HepG2 (cell line): Measurements from ENCODE around the gene MT4. TPM values are rescaled to one million over a fixed set of nuclear protein-coding genes. Genes with fewer than 3 reads are reported as not detected.

ENCODE experiments used
- ATAC-seq: fragments of 200-7000 bp; cut with Tn5 transposase; 3 replicates; pipeline ENCODE4 v1.9.1; 2020; ENCODE audit warnings: mild to moderate bottlenecking, moderate library complexity
- BruUV-seq: library from RNA; stranded (reverse); fragments of 400-500 nt; replicated peaks from 2 replicates; lab custom pipeline; 2021; lab: Mats Ljungman, UMichigan
- CTCF ChIA-PET: fragments of 300-600 bp; formaldehyde crosslinking; extraction: SDS; loops from one replicate; lab custom pipeline; 2021; ENCODE audit warnings: low total read pairs, inconsistent platforms, low intra/inter-chr PET ratio; lab: Yijun Ruan, JAX
- POLR2A ChIA-PET: fragments of 350-600 bp; sonication (Branson Sonifier 250); formaldehyde crosslinking; loops from one replicate; lab custom pipeline; 2020; ENCODE audit warnings: antibody characterized with exemption, inconsistent platforms; lab: Yijun Ruan, JAX
- DNase-seq: peaks from one replicate; pipeline ENCODE4 v3.0.0-alpha.2; 2015; ENCODE audit warnings: low spot score
- FAIRE-seq: peaks from 3 replicates; lab custom pipeline; 2011; peaks lifted over from hg19 to GRCh38; lab: Jason Lieb, UNC
- H2AFZ ChIP-seq: one replicate; pipeline ENCODE4 v1.6.1; 2011; ENCODE audit warnings: low read length, inconsistent platforms
- H3K27ac ChIP-seq: fragments of 300-600 bp; 3 replicates; pipeline ENCODE4 v1.8.0; 2011; ENCODE audit warnings: mixed run types, mild to moderate bottlenecking, mixed read lengths, low read length, inconsistent platforms; ENCODE audit not compliant: insufficient read depth; ENCODE audit errors: extremely low read length
- H3K27me3 ChIP-seq, 2 experiments: fragments of 200-600 bp in 1 of 2; 2 replicates in 1 of 2; 3 replicates in 1 of 2; pipeline versions ENCODE4 v1.6.0 to v1.8.0; 2011; ENCODE audit warnings: low read length in 2 of 2, mild to moderate bottlenecking in 2 of 2, moderate library complexity in 2 of 2, inconsistent platforms in 1 of 2; ENCODE audit not compliant: insufficient read depth in 2 of 2, control insufficient read depth in 1 of 2
- H3K36me3 ChIP-seq, 2 experiments: fragments of 200-600 bp in 1 of 2; replicated peaks in 1 of 2; 2 replicates in 1 of 2; 3 replicates in 1 of 2; pipeline versions ENCODE4 v1.5.1 to v1.8.0; 2011; ENCODE audit warnings: low read length in 2 of 2, inconsistent platforms in 1 of 2; ENCODE audit not compliant: insufficient read depth in 2 of 2, control insufficient read depth in 1 of 2
- H3K4me1 ChIP-seq: 2 replicates; pipeline ENCODE4 v1.5.1; 2012; ENCODE audit warnings: low read length, inconsistent platforms; ENCODE audit not compliant: insufficient read depth
- H3K4me2 ChIP-seq: 2 replicates; pipeline ENCODE4 v1.6.0; 2011; ENCODE audit warnings: low read depth, low read length, inconsistent platforms
- H3K4me3 ChIP-seq, 3 experiments: fragments of 200-600 bp in 1 of 3; sonication (generic), shearing (Covaris generic) in 1 of 3; replicated peaks in 1 of 3; 2 replicates each; pipeline ENCODE4 v1.5.1; 2011 to 2016; ENCODE audit warnings: low read length in 3 of 3, inconsistent platforms in 2 of 3, low read depth in 2 of 3, mild to moderate bottlenecking in 2 of 3, control low read depth in 1 of 3, mixed read lengths in 1 of 3; ENCODE audit not compliant: insufficient read depth in 1 of 3
- H3K79me2 ChIP-seq: one replicate; pipeline ENCODE4 v1.6.1; 2011; ENCODE audit warnings: low read length, inconsistent platforms; ENCODE audit not compliant: insufficient read depth
- H3K9ac ChIP-seq: 2 replicates; pipeline ENCODE4 v1.6.0; 2011; ENCODE audit warnings: mild to moderate bottlenecking, low read depth, low read length, inconsistent platforms; ENCODE audit not compliant: insufficient read depth
- H3K9me3 ChIP-seq: 2 replicates; pipeline ENCODE4 v1.5.1; 2012; ENCODE audit warnings: mild to moderate bottlenecking, low read length
- H4K20me1 ChIP-seq: 2 replicates; pipeline ENCODE4 v1.6.0; 2011; ENCODE audit warnings: inconsistent platforms, mild to moderate bottlenecking, low read length, moderate library complexity; ENCODE audit not compliant: insufficient read depth
- ARID2 ChIP-seq: sonication (generic); formaldehyde crosslinking; IDR thresholded peaks from 2 replicates; pipeline ENCODE4 v1.8.1; 2022; ENCODE audit warnings: mild to moderate bottlenecking, missing genetic modification reagents, borderline replicate concordance
- CREB1 ChIP-seq, 2 experiments: fragments of 450-650 bp in 1 of 2; IDR thresholded peaks; 2 replicates each; pipeline ENCODE4 v1.6.1; 2016 to 2017; ENCODE audit warnings: control low read depth in 1 of 2, mild to moderate bottlenecking in 1 of 2, missing compliant biosample characterization in 1 of 2, missing genetic modification characterization in 1 of 2
- ELF1 ChIP-seq: sonication (generic); formaldehyde crosslinking; IDR thresholded peaks from 2 replicates; pipeline ENCODE4 v1.4.0; 2020; ENCODE audit warnings: missing genetic modification reagents
- FOXA3 ChIP-seq: IDR thresholded peaks from 2 replicates; pipeline ENCODE4 v1.6.1; 2016; ENCODE audit warnings: missing genetic modification reagents, missing compliant biosample characterization
- KDM5B ChIP-seq: sonication (generic); formaldehyde crosslinking; IDR thresholded peaks from 2 replicates; pipeline ENCODE4 v1.4.0; 2020; ENCODE audit warnings: missing genetic modification reagents, mild to moderate bottlenecking, borderline replicate concordance
- MAFK ChIP-seq, 2 experiments: IDR thresholded peaks in 1 of 2; conservative IDR thresholded peaks in 1 of 2; 2 replicates each; pipeline ENCODE4 v1.6.1; 2011; ENCODE audit warnings: improper control_type of control experiment in 2 of 2, low read length in 2 of 2
- MIXL1 ChIP-seq: IDR thresholded peaks from 2 replicates; pipeline ENCODE4 v1.6.1; 2016
- NCOA2 ChIP-seq: sonication (generic); formaldehyde crosslinking; IDR thresholded peaks from 2 replicates; pipeline ENCODE4 v1.8.0; 2022; ENCODE audit warnings: inconsistent platforms
- TFE3 ChIP-seq: IDR thresholded peaks from 2 replicates; pipeline ENCODE4 v1.6.1; 2016
- THAP11 ChIP-seq: IDR thresholded peaks from 2 replicates; pipeline ENCODE4 v1.6.1; 2016; ENCODE audit warnings: missing biosample characterization, missing genetic modification reagents
- TMF1 ChIP-seq: sonication (generic); formaldehyde crosslinking; IDR thresholded peaks from 2 replicates; pipeline ENCODE4 v1.8.1; 2022; ENCODE audit warnings: low read depth, missing genetic modification reagents
- ZBTB26 ChIP-seq: IDR thresholded peaks from 2 replicates; pipeline ENCODE4 v1.6.1; 2016; ENCODE audit warnings: missing compliant biosample characterization, missing genetic modification reagents, borderline replicate concordance
- ZFX ChIP-seq: sonication (generic); formaldehyde crosslinking; IDR thresholded peaks from 2 replicates; pipeline ENCODE4 v1.4.0; 2020; ENCODE audit warnings: mild to moderate bottlenecking, low read depth, missing genetic modification reagents, moderate library complexity
- ZNF121 ChIP-seq: sonication (generic); formaldehyde crosslinking; IDR thresholded peaks from 2 replicates; pipeline ENCODE4 v1.5.0; 2020; ENCODE audit warnings: mild to moderate bottlenecking, missing genetic modification reagents
- ZNF317 ChIP-seq: sonication (generic); formaldehyde crosslinking; IDR thresholded peaks from 2 replicates; pipeline ENCODE4 v1.5.0; 2020; ENCODE audit warnings: mild to moderate bottlenecking, missing genetic modification reagents
- ZNF362 ChIP-seq: sonication (generic); formaldehyde crosslinking; IDR thresholded peaks from 2 replicates; pipeline ENCODE4 v1.4.0; 2020; ENCODE audit warnings: missing genetic modification reagents, mild to moderate bottlenecking, borderline replicate concordance
- ZNF781 ChIP-seq: sonication (generic); formaldehyde crosslinking; IDR thresholded peaks from 2 replicates; pipeline ENCODE4 v1.5.1; 2020; ENCODE audit warnings: borderline replicate concordance, mild to moderate bottlenecking, missing genetic modification reagents; ENCODE audit errors: not compliant biosample characterization
- ZNF788 ChIP-seq: sonication (generic); formaldehyde crosslinking; IDR thresholded peaks from 2 replicates; pipeline ENCODE4 v1.5.0; 2020; ENCODE audit warnings: mild to moderate bottlenecking, missing genetic modification reagents, borderline replicate concordance
- WGBS: methylation state at CpG from one replicate; pipeline ENCODE4 v1.1.6; 2017; ENCODE audit warnings: low lambda C conversion rate; 5-methylcytosine and 5-hydroxymethylcytosine counted together
- in situ Hi-C: cut with HindIII; loops from 2 replicates; pipeline ENCODE4 v1.10.0; 2017; ENCODE audit warnings: low pct_unique_long_range_greater_than_20kb; ENCODE audit not compliant: extremely low pct_ligation_motif_present
- intact Hi-C: fragments of 100-400 bp; cut with micrococcal nuclease; formaldehyde crosslinking; loops from one replicate; pipeline ENCODE4 v1.10.0; 2022; ENCODE audit not compliant: unreplicated experiment
- polyA plus RNA-seq, 8 experiments: library from polyadenylated mRNA; depleted of rRNA in 3 of 8; stranded (reverse) in 7 of 8; unstranded in 1 of 8; fragments of >200 nt; fragmentation: Illumina TruSeq in 4 of 8; extraction: Trizol in 4 of 8; gene quantifications; 2 replicates each; pipeline versions ENCODE4 v1.2.1 to v1.2.3, GENCODE V29; 2011 to 2016; ENCODE audit warnings: low read depth in 4 of 8, missing spikeins in 1 of 8, mixed read lengths in 1 of 8; ENCODE audit not compliant: insufficient read depth in 1 of 8
- total RNA-seq, 5 experiments: library from RNA; depleted of rRNA; stranded (reverse); fragments of >200 nt; fragmentation: Illumina TruSeq; extraction: Trizol; gene quantifications; 2 replicates each; pipeline ENCODE4 v1.2.3, GENCODE V29; 2016; ENCODE audit warnings: low read depth in 1 of 5

MT4 gene
- total and polyA plus RNA-seq, 2 of the 13 experiments (the other 11 are each of a cell fraction or from before 2014, with no cell fraction given): not detected

DNA sequence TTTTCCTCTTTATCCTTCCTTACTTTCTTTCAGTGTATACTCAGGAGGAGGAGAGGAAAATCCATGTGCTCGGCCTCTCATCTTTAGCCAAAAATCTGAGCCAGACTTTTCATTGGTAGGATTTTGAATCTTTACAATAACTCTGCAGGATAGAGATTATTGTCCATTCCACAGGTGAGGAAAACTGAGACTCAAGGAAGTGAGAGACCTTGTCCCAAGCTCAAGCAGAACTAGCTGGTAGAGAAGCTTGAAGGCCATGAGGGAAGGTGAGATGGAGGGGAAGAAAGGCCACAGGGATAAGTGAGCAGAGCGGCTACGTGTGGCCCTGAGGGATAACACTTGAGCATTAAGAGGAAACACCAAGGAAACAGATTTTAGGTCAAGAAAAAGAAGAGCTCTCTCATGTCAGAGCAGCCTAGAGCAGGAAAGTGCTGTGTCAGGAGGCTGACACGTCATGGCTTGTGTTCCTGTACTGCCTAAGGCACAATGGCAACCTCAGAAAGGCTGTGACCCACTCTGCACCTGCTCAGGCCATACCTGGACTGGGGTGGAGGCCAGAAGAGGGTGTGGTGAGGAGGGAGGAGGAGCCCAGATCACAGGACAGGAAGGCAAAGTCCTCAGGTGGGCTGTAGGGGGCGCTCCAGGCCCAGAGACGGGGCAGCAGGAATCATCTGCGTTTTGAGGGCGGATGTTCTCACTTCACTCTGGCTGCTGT, 11.9 kb downstream of the MT4 start:
- ATAC-seq: peak; percentile 100
- peaks cover 4% of the 10 kb centered on the region; the same call in 1 of the 2 replicates for H3K9me3 ChIP-seq
- H3K4me3 ChIP-seq: no peak overlapping the region
- no peak overlapping the region for H3K9ac ChIP-seq
- H3K27me3 ChIP-seq: peaks cover 0 to 3% of the 10 kb centered on the region in 2 experiments; a peak in 2 of 5 replicates
- WGBS: 10% methylated on average over 8 of the region's 8 CpGs
- no peaks in the 10 kb centered on the region for H3K79me2 ChIP-seq
- DNase-seq: peak; percentile 69
- no peaks in the 10 kb centered on the region for H3K4me1 ChIP-seq
- no peaks in the 10 kb centered on the region for H4K20me1 ChIP-seq
- ChIA-PET CTCF (interaction anchor here (0.6 to 2.2 kb wide), 3 partner anchors 23 to 125 kb away, joined by 3 to 20 read pairs (median 15); no protein-coding TSS in a partner anchor), POLR2A (no interaction called here)
- no peak overlapping the region for H2AFZ ChIP-seq
- intact Hi-C loops (loop anchor here (1.0 to 5.0 kb wide), 4 partner anchors 24 to 273 kb away; no protein-coding TSS in a partner anchor), in situ Hi-C loops (loop anchor here (5.0 kb wide), 1 partner anchor 126 kb away; no protein-coding TSS in a partner anchor)
- H3K27ac ChIP-seq: no peak overlapping the region
- BruUV-seq: no TSS peak
- no peaks in the 10 kb centered on the region for H3K36me3 ChIP-seq
- H3K4me2 ChIP-seq: no peak overlapping the region
- FAIRE-seq: peak; percentile 54
- no peak for TF ChIP-seq NCOA2 (CRISPR knock-in tag)
- TF ChIP-seq TMF1 (CRISPR knock-in tag): peak; percentile 50; the same call in 1 of the 2 replicates
- peak; percentile 52 for TF ChIP-seq CREB1 (IDR thresholded peaks at IDR 0.05)
- TF ChIP-seq CREB1 (CRISPR knock-in tag; IDR thresholded peaks at IDR 0.05): no peak
- peak; percentile 60; the same call in 1 of the 2 replicates for TF ChIP-seq MIXL1 (CRISPR knock-in tag)
- peak; percentile 41; the same call in 1 of the 2 replicates for TF ChIP-seq ZFX (CRISPR knock-in tag)
- no peak for TF ChIP-seq ZNF121 (CRISPR knock-in tag)
- TF ChIP-seq KDM5B (CRISPR knock-in tag): 0 out of 2 replicates have a peak, but pooled peaks have one; percentile 20
- TF ChIP-seq THAP11: peak; percentile 38; the same call in 1 of the 2 replicates
- no peak for TF ChIP-seq ARID2 (CRISPR knock-in tag)
- peak; percentile 78 for TF ChIP-seq ZNF781
- TF ChIP-seq ZNF317 (CRISPR knock-in tag): no peak
- 0 out of 2 replicates have a peak, but pooled peaks have one; percentile 56 for TF ChIP-seq TFE3
- TF ChIP-seq ZNF788 (CRISPR knock-in tag): peak; percentile 18; the same call in 1 of the 2 replicates
- TF ChIP-seq ELF1 (CRISPR knock-in tag): peak; percentile 60; the same call in 1 of the 2 replicates
- TF ChIP-seq ZNF362 (CRISPR knock-in tag): no peak; the same call in 1 of the 2 replicates
- peak; percentile 25; the same call in 1 of the 2 replicates for TF ChIP-seq ZBTB26 (CRISPR knock-in tag)
- peak; percentile 32 to 34; a peak in 1 of 4 replicates for TF ChIP-seq MAFK (conservative IDR thresholded peaks at IDR 0.05 in 1 of 2, IDR thresholded peaks at IDR 0.05 in 1 of 2; ENCODE audit: low read length in 2 of 2)
- TF ChIP-seq FOXA3 (CRISPR knock-in tag): peak; percentile 32; the same call in 1 of the 2 replicates
